ENCODE data around the gene PHC2.

Gene PHC2

GRCh38 chr1:33328817-33329216, 102.1 kb downstream of the PHC2 start:
- ChIA-PET POLR2A (interaction anchor here (0.6 kb wide), 1 partner anchor 21 kb away, joined by 5 read pairs; no protein-coding TSS in a partner anchor), CTCF (interaction anchor here (1.3 kb wide), 1 partner anchor 127 kb away, joined by 4 read pairs; no protein-coding TSS in a partner anchor)
- no peaks in the 10 kb centered on the region for H3K9me3 ChIP-seq (ENCODE audit: control insufficient read depth, insufficient read depth, low read depth, low read length)
- H3K27ac ChIP-seq (ENCODE audit: extremely low read depth, low read depth, low read length) = no peak overlapping the region
- peaks cover 15 to 100% of the 10 kb centered on the region in 2 experiments for H3K36me3 ChIP-seq (ENCODE audit: control insufficient read depth in 2 of 2, insufficient read depth in 1 of 2, low read length in 2 of 2)
- H3K4me1 ChIP-seq (ENCODE audit: control insufficient read depth, insufficient read depth, low read length) = no peaks in the 10 kb centered on the region
- no peak for TF ChIP-seq OVOL3 (tag by site-specific recombination; IDR thresholded peaks at IDR 0.05)
- no peak for TF ChIP-seq ZNF654 (tag by site-specific recombination; IDR thresholded peaks at IDR 0.05; ENCODE audit: low read depth)
- TF ChIP-seq ZNF211 (tag by site-specific recombination; IDR thresholded peaks at IDR 0.05; ENCODE audit: low read depth) = no peak
- TF ChIP-seq MZF1 (tag by site-specific recombination; IDR thresholded peaks at IDR 0.05; ENCODE audit: borderline replicate concordance) = no peak
- TF ChIP-seq YY2 (tag by site-specific recombination; IDR thresholded peaks at IDR 0.05) = no peak
- no peak for TF ChIP-seq KLF9 (tag by site-specific recombination; IDR thresholded peaks at IDR 0.05; ENCODE audit: low read depth)
- TF ChIP-seq ZBTB17 (tag by site-specific recombination; IDR thresholded peaks at IDR 0.05) = no peak
- TF ChIP-seq SCRT1 (tag by site-specific recombination; IDR thresholded peaks at IDR 0.05; ENCODE audit: borderline replicate concordance) = no peak
- TF ChIP-seq ZNF600 (tag by site-specific recombination; IDR thresholded peaks at IDR 0.05) = no peak
- no peak for TF ChIP-seq YY1 (tag by site-specific recombination; IDR thresholded peaks at IDR 0.05)
- TF ChIP-seq ZNF530 (tag by site-specific recombination; IDR thresholded peaks at IDR 0.05; ENCODE audit: low read depth) = no peak
- TF ChIP-seq, protein P1, sequence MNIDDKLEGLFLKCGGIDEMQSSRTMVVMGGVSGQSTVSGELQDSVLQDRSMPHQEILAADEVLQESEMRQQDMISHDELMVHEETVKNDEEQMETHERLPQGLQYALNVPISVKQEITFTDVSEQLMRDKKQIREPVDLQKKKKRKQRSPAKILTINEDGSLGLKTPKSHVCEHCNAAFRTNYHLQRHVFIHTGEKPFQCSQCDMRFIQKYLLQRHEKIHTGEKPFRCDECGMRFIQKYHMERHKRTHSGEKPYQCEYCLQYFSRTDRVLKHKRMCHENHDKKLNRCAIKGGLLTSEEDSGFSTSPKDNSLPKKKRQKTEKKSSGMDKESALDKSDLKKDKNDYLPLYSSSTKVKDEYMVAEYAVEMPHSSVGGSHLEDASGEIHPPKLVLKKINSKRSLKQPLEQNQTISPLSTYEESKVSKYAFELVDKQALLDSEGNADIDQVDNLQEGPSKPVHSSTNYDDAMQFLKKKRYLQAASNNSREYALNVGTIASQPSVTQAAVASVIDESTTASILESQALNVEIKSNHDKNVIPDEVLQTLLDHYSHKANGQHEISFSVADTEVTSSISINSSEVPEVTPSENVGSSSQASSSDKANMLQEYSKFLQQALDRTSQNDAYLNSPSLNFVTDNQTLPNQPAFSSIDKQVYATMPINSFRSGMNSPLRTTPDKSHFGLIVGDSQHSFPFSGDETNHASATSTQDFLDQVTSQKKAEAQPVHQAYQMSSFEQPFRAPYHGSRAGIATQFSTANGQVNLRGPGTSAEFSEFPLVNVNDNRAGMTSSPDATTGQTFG (tag by site-specific recombination; IDR thresholded peaks at IDR 0.05; ENCODE audit: borderline replicate concordance) = no peak
- TF ChIP-seq ZNF391 (tag by site-specific recombination; IDR thresholded peaks at IDR 0.05; ENCODE audit: borderline replicate concordance, low read depth) = no peak
- TF ChIP-seq ZNF747 (tag by site-specific recombination; IDR thresholded peaks at IDR 0.05) = no peak
- H3K4me3 ChIP-seq (ENCODE audit: low read depth, low read length) = no peak overlapping the region

GRCh38 chr1:33327587-33328325, 103.1 kb downstream of the PHC2 start:
- Histone ChIP-seq H3K4me3 (ENCODE audit: low read depth, low read length) (no peak overlapping the region), H3K36me3 (ENCODE audit: control insufficient read depth in 2 of 2, insufficient read depth in 1 of 2, low read length in 2 of 2) (peaks cover 18 to 100% of the 10 kb centered on the region in 2 experiments), H3K27ac (ENCODE audit: extremely low read depth, low read depth, low read length) (no peak overlapping the region), H3K4me1 (ENCODE audit: control insufficient read depth, insufficient read depth, low read length) (no peaks in the 10 kb centered on the region), H3K9me3 (ENCODE audit: control insufficient read depth, insufficient read depth, low read depth, low read length) (no peaks in the 10 kb centered on the region)
- CTCF ChIA-PET = no interaction called here
- POLR2A ChIA-PET = no interaction called here
- TF ChIP-seq, protein P2, sequence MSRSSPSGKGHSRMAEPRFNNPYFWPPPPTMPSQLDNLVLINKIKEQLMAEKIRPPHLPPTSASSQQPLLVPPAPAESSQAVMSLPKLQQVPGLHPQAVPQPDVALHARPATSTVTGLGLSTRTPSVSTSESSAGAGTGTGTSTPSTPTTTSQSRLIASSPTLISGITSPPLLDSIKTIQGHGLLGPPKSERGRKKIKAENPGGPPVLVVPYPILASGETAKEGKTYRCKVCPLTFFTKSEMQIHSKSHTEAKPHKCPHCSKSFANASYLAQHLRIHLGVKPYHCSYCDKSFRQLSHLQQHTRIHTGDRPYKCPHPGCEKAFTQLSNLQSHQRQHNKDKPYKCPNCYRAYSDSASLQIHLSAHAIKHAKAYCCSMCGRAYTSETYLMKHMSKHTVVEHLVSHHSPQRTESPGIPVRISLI (tag by site-specific recombination; IDR thresholded peaks at IDR 0.05) = 0 out of 2 replicates have a peak, but pooled peaks have one; percentile 48
- no peak for TF ChIP-seq ZNF629 (tag by site-specific recombination; IDR thresholded peaks at IDR 0.05)

GRCh38 chr1:33326785-33327184, 104.1 kb downstream of the PHC2 start:
- POLR2A ChIA-PET = no interaction called here
- TF ChIP-seq ZNF302 (tag by site-specific recombination; IDR thresholded peaks at IDR 0.05; ENCODE audit: low read depth) (no peak), YY2 (tag by site-specific recombination; IDR thresholded peaks at IDR 0.05) (no peak), ZNF670 (tag by site-specific recombination; IDR thresholded peaks at IDR 0.05; ENCODE audit: low read depth) (no peak), ZNF426 (tag by site-specific recombination; IDR thresholded peaks at IDR 0.05) (no peak), HOXD13 (CRISPR knock-in tag; IDR thresholded peaks at IDR 0.05; ENCODE audit: borderline replicate concordance) (no peak), TRIM28 (IDR thresholded peaks at IDR 0.05; ENCODE audit: borderline replicate concordance, low read length) (no peak)
- TF ChIP-seq, protein P3, sequence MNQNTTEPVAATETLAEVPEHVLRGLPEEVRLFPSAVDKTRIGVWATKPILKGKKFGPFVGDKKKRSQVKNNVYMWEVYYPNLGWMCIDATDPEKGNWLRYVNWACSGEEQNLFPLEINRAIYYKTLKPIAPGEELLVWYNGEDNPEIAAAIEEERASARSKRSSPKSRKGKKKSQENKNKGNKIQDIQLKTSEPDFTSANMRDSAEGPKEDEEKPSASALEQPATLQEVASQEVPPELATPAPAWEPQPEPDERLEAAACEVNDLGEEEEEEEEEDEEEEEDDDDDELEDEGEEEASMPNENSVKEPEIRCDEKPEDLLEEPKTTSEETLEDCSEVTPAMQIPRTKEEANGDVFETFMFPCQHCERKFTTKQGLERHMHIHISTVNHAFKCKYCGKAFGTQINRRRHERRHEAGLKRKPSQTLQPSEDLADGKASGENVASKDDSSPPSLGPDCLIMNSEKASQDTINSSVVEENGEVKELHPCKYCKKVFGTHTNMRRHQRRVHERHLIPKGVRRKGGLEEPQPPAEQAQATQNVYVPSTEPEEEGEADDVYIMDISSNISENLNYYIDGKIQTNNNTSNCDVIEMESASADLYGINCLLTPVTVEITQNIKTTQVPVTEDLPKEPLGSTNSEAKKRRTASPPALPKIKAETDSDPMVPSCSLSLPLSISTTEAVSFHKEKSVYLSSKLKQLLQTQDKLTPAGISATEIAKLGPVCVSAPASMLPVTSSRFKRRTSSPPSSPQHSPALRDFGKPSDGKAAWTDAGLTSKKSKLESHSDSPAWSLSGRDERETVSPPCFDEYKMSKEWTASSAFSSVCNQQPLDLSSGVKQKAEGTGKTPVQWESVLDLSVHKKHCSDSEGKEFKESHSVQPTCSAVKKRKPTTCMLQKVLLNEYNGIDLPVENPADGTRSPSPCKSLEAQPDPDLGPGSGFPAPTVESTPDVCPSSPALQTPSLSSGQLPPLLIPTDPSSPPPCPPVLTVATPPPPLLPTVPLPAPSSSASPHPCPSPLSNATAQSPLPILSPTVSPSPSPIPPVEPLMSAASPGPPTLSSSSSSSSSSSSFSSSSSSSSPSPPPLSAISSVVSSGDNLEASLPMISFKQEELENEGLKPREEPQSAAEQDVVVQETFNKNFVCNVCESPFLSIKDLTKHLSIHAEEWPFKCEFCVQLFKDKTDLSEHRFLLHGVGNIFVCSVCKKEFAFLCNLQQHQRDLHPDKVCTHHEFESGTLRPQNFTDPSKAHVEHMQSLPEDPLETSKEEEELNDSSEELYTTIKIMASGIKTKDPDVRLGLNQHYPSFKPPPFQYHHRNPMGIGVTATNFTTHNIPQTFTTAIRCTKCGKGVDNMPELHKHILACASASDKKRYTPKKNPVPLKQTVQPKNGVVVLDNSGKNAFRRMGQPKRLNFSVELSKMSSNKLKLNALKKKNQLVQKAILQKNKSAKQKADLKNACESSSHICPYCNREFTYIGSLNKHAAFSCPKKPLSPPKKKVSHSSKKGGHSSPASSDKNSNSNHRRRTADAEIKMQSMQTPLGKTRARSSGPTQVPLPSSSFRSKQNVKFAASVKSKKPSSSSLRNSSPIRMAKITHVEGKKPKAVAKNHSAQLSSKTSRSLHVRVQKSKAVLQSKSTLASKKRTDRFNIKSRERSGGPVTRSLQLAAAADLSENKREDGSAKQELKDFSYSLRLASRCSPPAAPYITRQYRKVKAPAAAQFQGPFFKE (tag by site-specific recombination; IDR thresholded peaks at IDR 0.05; ENCODE audit: borderline replicate concordance) = no peak
- H3K4me1 ChIP-seq (ENCODE audit: control insufficient read depth, insufficient read depth, low read length) = no peaks in the 10 kb centered on the region
- no peak overlapping the region for H3K27ac ChIP-seq (ENCODE audit: extremely low read depth, low read depth, low read length)
- H3K9me3 ChIP-seq (ENCODE audit: control insufficient read depth, insufficient read depth, low read depth, low read length) = no peaks in the 10 kb centered on the region
- CTCF ChIA-PET = interaction anchor here (1.3 kb wide), 1 partner anchor 31 kb away, joined by 3 read pairs; no protein-coding TSS in a partner anchor
- peaks cover 18 to 94% of the 10 kb centered on the region in 2 experiments for H3K36me3 ChIP-seq (ENCODE audit: control insufficient read depth in 2 of 2, insufficient read depth in 1 of 2, low read length in 2 of 2)
- no peak overlapping the region for H3K4me3 ChIP-seq (ENCODE audit: low read depth, low read length)
